D341Med (cell line): Measurements from ENCODE around the gene SNX11.

ENCODE experiments used
- DNase-seq: peaks from one replicate; pipeline ENCODE4 v3.0.0; 2012; ENCODE audit warnings: low spot score

Gene SNX11

DNA sequence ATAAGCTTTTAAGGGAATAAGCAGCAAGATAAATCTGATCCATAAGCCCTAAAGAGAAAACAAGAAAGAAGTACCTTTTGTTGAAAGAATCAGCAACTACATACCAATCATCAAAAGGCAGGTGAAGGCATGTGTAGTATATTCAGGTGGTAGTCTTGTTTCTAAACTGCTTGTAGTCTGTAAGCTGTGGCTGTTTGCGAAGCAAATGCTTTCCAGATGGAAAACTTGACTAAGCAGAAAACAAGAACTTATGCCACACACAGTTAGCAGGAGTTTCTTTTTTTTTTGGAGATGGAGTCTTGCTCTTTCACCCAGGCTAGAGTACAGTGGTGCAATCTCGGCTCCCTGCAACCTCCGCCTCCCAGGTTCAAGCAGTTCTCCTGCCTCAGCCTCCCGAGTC lies 12.0 kb upstream of the SNX11 start:
- DNase-seq = no peak

DNA sequence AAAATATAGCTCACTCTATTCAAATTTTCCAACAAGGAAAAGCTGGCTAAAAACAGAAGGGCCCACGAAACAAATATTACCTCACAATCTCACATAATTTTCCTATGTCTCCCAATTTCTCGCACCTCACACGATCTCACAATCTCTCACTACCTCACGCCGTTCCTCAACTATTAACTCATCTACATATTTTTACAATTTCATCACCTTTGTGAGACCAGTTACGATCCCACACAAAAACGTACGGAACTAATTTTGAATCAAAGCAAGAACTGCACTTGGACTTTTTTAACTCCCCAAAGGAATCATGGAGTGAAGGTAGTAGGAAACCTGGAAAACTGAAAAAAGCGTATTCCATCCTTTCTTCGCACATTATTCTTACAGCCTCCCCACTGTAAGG lies 7.4 kb upstream of the SNX11 start:
- DNase-seq = no peak

DNA sequence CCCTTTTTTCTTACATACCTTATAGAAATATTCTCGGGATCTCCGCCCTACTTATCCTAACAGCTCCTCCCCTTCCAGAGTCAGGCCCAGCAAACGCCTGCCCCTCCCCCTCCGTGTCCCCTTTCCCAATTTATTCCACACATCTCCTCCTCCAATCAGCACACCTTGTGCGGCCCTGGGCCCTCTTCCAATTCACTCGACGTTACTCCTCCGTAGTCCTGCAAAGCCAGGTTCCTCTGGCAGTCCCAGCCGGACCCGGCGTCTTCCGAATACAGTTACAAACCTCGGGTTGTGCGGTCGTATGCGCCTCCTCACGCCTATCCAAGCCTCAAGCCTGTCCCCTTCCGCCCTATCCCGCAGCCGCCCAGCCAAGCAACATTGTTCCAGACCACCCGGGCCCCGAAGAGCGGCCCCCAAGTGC lies 7.0 kb upstream of the SNX11 start:
- DNase-seq = peak; percentile 78

DNA sequence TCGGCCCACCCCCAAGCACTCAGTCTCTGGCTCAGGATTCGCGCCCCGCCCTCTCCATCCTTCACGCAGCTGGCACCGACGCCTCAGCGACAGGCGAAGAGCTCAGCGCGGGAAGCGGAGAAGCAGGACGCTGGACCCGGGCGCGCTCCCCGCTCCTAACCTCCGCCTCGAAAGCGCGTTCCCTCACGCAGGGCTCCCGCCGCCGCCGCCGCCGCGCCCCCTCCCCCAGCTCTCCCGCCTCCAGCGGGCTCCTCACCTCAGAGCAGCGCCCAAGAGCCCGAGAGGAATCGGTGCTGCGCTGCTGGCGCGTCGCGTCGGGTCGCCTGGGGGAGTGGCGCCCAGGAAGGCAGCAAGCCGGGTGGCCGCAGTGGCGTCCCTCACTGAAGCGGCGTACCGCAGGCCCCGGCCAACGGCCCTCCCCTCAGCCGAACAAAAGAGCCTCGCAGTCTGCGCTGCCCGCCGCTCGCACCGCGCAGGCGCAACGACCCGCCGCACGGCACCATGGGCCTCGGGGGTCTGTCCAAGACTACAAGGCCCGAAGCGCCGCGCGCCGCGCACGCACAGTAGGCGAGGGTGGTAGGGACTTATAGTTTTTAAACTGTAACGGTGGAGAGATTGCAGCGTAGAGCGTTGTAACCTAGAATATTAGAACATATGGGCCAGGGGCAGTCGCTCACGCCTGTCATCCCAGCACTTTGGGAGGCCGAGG lies 6.4 kb upstream of the SNX11 start, which contains the start of gene CBX1:
CBX1 (minus strand) TSS at position 467 of the 709 bp plus-strand sequence. CDS start 24,474 bp downstream, outside the sequence.
- DNase-seq = peak; percentile 99

DNA sequence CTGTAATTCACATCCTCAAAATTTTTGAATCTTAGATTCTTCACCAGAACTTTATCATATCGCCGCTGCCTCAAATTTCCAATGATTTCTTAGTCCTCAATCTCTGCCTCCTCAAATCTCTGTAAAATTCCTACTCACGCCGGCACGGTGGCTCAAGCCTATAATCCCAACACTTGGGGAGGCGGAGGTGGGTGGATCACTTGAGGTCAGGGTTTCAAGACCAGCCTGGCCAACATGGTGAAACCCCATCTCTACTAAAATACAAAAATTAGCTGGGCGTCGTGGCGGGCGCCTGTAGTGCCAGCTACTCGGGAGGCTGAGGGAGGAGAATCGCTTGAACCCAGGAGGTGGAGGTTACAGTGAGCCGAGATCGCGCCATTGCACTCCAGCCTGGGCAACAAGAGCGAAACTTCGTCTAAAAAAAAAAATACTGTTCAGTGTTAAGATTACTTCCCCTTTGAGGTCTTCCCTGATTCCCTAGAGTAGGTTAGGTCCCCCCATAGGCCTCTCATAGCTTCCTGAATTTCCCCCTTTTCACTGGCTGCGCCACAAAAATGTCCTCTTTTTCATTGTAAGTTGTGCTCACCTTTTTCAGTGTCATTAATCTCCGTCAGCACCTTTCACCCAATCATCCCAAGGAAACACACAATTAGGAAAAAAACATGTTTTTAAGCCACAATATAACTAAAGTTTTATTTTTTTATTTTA lies 5.4 kb upstream of the SNX11 start:
- no peak for DNase-seq

DNA sequence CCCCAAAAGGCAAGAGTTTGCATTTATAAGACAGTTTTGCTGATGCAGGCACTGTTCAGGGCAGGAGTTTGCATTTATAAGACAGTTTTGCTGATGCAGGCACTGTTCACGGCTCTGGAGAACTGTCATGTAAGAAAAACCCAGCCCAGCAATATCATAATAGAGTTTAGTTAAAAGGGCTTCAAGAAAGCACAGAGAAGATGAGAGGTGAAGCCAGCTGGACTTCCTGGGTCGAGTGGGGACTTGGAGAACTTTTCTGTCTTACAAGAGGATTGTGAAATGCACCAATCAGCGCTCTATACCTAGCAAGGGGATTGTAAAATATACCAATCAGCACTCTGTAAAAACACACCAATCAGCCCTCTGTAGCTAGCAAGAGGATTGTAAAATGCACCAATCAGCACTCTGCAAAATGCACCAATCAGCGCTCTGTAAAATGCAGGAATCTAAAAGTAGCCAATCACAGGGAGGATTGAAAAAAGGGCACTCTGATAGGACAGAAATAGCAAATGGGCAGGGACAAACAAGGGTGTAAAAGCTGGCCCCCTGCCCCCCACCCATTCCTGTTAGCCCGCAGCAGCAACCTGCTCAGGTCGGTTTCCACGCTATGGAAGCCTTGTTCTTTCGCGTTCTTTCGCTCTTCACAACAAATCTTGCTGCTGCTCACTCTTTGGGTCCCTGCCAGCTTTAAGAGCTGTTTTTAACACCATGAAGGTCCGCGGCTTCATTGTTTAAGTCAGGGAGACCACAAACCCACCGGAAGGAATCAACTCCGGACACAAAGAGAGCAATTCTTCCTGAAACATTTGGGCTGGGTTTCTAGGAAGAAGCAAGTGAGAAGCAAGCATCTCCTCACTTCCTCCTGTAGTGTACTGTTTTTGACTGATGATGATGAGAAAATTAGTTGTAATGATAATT lies 4.5 kb upstream of the SNX11 start:
- no peak for DNase-seq

DNA sequence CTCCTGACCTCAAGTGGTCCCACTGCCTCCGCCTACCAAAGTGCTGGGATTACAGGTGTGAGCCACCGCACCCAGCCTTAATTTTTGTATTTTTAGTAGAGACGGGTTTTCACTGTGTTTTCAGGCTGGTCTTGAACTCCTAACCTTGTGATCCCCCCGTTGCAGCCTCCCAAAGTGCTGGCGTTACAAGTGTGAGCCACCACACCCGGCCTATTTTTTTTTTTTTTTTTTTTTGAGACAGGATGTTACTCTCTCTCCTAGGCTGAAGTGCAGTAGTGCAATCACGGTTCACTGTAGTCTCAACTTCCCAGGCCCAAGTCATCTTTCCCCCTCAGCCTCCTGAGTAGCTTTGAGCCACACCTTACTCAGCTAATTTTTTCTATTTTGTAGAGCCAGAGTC lies 3.1 kb upstream of the SNX11 start:
- DNase-seq = no peak

DNA sequence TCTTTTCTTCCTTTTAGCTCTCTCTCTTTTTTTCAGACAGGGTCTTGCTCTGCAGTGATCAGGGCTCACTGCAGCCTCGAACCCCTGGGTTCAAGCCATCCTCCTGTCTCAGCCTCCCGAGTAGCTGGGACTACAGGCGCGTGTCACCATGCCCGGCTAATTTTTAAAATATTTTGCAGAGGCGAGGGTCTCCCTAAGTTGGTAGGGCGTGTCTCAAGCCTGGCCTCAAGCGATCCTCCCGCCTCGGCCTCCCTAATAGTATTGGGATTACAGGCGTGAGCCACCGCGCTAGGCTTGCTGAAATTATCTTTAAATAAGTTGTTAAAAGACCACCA lies 797 bp upstream of the SNX11 start:
- no peak for DNase-seq

DNA sequence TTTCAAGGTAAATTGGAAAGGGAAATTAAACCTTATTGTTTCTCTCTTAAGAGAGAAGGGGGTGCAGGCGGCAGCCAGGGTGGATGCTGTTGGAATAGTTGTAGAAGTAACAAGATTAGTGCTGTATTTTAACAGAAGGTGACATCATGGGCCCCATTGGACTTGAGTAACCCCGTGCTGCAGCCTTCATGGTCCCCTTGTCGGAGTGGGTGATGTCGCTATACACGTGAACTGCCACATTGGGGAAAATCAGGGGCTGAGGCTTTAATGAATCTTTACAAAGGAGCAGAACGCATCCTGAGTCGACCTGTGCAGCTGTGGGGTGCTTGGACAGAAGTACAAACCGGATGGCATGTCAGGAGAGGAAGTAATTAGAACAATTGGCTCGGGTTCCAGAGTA lies 3.2 kb downstream of the SNX11 start:
- DNase-seq = no peak

DNA sequence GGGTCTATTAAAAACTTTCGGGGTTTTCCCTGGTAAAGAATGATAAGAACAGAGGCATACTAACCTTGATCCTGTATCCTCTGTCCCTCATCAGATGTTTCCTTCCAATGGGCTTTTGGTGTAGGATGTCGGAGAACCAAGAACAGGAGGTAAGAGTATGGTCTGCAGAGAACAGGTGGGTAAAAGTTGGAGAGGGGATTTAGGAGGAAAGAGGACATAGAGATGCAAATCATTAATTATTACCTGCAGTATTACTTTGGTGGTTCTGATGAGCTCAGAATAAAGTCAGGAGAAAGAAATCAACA lies 4.3 kb downstream of the SNX11 start:
- DNase-seq = no peak

DNA sequence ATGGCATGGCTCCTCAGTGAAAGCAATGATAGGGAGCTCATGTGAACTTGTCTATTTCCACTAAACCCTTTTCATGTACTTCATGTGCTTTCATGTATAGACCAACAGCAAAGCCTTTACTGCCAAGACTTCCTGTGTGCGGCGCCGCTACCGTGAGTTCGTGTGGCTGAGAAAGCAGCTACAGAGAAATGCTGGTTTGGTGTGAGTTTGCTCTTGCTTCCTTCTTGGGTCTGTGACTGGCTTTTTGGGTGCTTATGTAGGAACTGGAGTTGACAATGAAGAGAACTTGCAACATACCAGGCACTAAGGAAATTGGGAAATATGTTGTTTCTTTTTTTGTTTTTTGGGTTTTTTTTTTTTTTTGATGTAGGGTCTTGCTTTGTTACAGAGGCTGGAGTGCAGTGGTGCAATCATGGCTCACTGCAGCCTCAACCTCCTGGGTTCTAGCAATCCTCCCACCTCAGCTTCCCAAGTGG lies 5.7 kb downstream of the SNX11 start:
- no peak for DNase-seq

DNA sequence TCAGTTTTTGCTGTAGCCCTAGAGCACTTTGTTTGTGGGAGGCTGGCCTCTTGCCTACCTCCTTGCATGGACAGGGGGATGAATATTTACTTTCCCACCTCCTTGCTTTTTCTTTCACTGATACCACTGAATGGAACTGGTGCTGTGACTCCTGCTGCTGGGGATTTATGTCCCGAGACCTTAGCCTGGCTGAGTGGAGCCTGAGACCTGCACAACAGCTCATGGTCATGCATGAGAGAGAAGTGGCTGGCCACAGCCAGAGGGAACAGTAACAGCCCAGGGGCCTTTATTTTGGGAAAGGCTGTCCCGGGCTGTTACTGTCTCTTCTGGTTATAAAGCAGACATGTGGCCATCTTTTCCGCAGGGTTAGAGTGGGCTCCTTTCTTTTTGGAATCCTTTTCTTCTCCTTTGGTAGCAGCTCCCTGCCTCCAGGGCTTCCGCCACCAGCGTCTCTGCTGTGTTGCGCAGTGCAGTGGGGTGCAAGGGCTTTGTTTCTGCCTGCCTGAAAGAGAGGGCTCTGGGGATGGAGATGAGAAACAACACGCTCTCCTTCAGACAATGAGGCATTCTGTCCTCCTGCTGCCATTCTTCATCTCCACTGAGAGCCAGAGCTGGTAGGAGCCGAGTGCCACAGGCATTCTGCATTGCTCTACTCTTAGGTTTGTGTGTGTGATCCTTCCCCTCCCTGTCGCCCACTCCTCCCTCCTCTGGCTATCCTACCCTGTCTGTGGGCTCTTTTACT lies 14.5 kb downstream of the SNX11 start:
- no peak for DNase-seq

DNA sequence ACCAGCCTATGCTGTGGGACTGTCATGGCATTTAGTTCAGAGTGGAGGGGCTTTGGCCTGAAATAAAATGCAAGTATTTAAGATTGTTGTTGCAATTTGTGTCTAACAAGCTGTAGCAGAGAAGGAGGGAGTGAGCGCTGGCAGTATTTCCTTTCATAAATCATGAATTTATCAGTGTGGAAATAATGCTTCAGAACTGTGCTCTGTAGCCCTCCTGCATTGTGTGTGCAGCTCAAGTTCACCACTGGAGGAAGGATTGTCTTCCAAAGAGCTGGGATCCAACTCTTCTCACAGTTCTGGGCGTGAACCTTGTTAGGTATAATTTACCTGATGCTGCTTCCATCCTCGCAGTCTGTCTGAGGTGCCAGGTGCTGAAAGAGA lies 15.1 kb downstream of the SNX11 start:
- no peak for DNase-seq

DNA sequence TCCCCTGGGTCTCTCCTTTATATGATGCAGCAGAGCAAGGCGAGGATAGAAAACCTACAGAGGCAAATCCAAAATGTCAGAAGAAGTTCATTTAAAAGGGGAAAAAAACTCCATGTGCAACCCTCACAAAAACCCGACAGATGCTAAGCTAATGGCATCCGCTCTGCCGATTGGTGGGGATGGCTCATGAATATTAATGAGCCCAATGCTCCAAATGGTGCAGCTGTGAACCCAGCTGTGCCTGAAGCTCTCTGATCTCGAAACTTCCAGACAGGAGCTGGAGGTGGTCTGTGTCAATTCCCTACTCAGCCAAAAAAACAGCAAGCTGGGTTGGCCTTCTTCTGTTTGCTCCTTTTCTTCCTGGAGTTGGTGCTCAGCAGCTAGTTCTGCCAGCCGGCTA lies 15.5 kb downstream of the SNX11 start:
- no peak for DNase-seq

DNA sequence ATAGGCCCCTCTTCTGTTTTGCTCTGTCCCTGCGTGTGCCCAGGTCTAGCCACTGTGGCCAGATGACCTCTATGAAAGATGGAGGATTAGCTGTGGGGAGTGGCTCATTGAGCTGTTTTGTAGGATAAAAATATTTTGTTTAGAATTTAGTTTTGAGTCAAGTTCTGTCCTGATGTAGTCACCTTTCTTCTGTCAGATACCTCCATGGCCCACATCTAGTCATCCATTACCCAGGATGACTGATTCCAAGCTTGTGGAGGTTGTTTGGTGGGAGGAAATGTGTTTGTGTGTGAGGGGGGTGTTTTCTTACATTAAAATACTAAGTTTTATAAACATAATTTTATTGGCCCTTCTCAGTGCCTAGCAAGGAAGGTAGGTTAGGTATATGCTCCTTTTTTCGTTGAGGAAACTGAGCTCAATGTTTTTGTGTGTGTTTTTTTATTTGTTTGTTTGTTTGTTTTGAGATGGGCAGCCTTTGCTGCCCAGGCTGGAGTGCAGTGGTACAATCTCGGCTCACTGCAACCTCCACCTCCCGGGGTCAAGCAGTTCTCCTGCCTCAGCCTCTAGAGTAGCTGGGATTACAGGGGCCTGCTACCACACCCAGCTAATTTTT lies 16.3 kb downstream of the SNX11 start:
- DNase-seq = no peak

DNA sequence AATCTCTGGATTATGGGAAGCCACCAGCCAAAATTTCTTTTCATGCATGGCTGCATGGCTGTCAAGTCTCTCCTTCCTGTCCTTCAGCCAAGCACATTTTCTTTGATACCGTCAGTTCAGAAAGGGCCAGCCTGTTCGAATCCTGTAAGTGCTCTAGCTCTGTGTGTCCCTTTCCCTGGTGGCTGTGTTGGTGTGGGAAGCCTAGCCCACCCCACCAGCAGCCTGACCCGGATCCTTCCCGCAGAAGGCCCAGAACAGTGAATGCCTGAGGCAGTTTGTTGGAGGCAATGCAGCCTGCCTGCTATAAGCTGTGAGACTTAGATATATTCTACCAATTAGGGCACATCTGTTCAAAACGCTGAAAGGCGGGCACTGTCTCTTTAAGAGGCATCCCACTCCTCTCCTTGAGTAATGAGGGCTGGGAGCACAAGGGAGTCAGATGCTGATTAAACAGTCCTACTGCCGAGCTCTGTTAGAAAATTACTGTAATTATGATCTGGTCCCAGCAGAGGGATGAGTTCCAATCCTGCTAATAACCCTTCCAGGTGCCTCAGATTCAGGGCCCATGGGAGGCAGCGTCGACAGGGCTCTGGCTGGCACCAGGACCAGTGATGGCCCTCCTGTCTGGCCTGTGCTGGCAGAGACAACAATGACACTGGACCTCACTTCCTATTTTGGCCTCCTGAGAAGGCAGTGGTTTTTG lies 18.4 kb downstream of the SNX11 start:
- DNase-seq = peak; percentile 80

DNA sequence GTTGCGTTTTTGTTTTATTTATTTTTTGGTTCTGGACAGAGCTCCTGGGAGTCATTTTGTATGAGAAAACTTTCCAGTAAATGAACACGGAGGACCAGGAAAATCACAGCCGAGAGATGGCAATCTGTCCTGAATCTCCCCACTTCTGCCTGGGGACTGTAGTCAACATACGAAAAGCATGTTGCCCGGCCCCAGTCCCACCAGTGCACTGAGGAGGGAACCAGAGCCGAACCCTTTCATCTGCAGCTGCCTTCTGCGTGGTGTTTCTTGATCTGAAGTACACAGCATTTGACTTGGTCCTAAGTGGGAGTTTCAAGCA lies 18.9 kb downstream of the SNX11 start:
- DNase-seq = no peak

DNA sequence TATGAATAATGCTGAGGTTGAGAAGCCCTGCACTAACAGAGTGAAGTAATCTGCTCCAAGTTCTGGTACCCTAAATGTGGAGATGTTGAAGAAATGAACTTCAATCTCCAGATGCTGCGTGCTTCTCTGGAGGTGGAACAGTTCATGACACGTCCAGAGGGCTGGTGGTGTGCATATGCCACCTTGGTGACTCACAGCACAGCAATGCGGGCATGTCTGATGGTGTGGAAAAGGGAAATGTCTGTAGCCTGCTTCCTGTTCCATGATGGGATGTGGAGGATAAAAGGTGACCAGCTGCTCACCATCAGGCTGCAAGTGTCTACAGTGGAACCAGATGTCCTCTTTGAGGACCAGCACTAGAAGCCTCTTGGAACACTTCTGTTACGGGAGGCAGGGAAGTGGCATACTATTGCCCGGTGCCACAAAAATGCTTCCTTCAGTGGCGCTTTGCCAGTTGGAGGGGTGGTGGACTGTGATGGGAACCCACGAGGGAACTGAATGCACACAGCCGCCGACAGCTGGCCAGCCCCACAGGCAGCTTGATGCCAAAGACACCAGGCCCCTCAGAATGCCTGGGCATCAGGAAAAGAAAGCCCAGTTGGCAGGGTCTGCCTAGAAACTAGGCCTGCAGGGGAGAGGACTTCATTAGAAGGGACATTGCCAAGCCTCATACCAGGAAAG lies 19.9 kb downstream of the SNX11 start:
- DNase-seq = no peak

DNA sequence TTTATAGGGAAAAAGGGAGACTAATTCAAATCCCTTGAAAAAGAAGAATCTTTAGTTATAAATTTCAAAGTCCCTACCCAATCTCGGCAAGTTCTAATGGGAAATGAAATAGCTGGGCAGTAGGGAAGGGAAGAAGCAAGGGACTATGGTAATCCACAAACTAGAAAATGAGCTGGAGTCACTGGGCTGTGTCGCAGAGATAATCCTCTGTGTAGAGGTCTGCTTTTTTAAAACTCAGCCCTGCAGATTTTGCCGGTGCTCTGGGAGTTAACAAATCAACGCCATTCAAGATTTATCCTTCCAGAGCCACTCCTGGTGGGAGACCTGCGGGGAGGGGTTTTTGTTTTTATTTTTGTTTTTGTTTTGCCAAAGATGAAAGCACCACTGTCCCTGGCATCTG lies 20.8 kb downstream of the SNX11 start:
- peak; percentile 71 for DNase-seq

DNA sequence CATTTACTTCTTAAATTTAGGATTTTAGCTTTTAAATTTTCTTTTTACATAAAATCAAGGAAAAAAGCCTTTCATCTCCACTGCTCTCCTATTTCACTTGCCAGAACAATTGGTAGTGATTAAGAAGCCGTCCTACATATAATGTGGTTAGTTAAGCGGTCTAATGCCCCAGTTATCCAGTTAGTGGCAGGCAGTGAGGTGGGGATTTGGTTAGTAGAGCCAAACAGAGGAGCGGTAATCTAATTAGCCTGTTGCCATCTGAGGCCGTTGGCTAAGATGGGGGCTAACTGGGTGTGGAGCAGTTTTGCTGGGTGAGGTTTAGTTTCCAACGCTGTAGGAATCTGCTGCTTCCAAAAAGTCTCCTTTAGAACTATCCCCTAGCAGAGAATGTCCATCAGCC lies 22.4 kb downstream of the SNX11 start:
- DNase-seq = no peak
